Gastroesophageal sphincter (tissue), 2 donors: ENCODE results near the gene CRCP.

Source experiments
- POLR2A ChIP-seq, 2 donors: fragments of 450-650 bp; IDR thresholded peaks; one replicate each; pipeline ENCODE4 v1.6.1; 2017; ENCODE audit warnings: antibody characterized with exemption in 2 of 2, mild to moderate bottlenecking in 2 of 2, moderate library complexity in 1 of 2
- POLR2AphosphoS5 ChIP-seq: sonication (generic); formaldehyde crosslinking; IDR thresholded peaks from one replicate; pipeline ENCODE4 v1.6.1; 2017; ENCODE audit warnings: antibody characterized with exemption

- TF ChIP-seq POLR2AphosphoS5: no peak
- no peak for TF ChIP-seq POLR2A (IDR thresholded peaks at IDR 0.05)
These were observed 71.1 kb downstream of the CRCP start for GRCh38 chr7:66185680-66186187.
